Effector memory CD8-positive, alpha-beta T cell (primary cell): ENCODE results near the gene PEX14.
A peak's percentile ranks its signal among the peaks of the same experiment; 100 is the strongest.

Source experiments
- ATAC-seq: fragments of 150-1000 bp; cut with Tn5 transposase; replicated peaks from 2 replicates; pipeline ENCODE4 v1.10.0; 2021; ENCODE audit warnings: mild to moderate bottlenecking, moderate library complexity
- DNase-seq, 3 experiments: peaks; one replicate each; pipeline ENCODE4 v3.0.0; 2021
- H3K27ac Mint-ChIP-seq, 2 donors: one replicate each; pipeline ENCODE4 v1.8.0; 2022; ENCODE audit warnings: mild to moderate bottlenecking in 2 of 2, mixed read lengths in 2 of 2, moderate library complexity in 2 of 2
- H3K27me3 Mint-ChIP-seq, 2 donors: one replicate each; pipeline ENCODE4 v1.8.0; 2022; ENCODE audit warnings: mixed read lengths in 2 of 2
- H3K36me3 Mint-ChIP-seq: one replicate; pipeline ENCODE4 v1.8.0; 2022; ENCODE audit warnings: mild to moderate bottlenecking, moderate library complexity, mixed read lengths; ENCODE audit not compliant: insufficient read depth
- H3K4me1 Mint-ChIP-seq, 2 donors: one replicate each; pipeline ENCODE4 v1.8.0; 2022; ENCODE audit warnings: low read depth in 2 of 2, mixed read lengths in 2 of 2
- H3K4me3 Mint-ChIP-seq, 2 donors: one replicate each; pipeline ENCODE4 v1.8.0; 2022; ENCODE audit warnings: mild to moderate bottlenecking in 2 of 2, mixed read lengths in 2 of 2, moderate library complexity in 2 of 2
- H3K9me3 Mint-ChIP-seq, 2 donors: one replicate each; pipeline ENCODE4 v1.8.0; 2022; ENCODE audit warnings: mixed read lengths in 2 of 2

PEX14 gene

GRCh38 chr1:10538646-10539355 is 64.1 kb downstream of the PEX14 start:
- H3K27me3 Mint-ChIP-seq: no peaks in the 10 kb centered on the region
- peaks cover 45% of the 10 kb centered on the region for H3K36me3 Mint-ChIP-seq
- peak overlapping the region; percentile 3 to 60 for H3K27ac Mint-ChIP-seq
- ATAC-seq (no peak), DNase-seq (no peak)
- H3K4me3 Mint-ChIP-seq: peak overlapping the region in 1 of 2 donors; percentile 15
- H3K9me3 Mint-ChIP-seq: no peaks in the 10 kb centered on the region
- H3K4me1 Mint-ChIP-seq: peaks cover 18 to 27% of the 10 kb centered on the region in 2 donors

- Mint-ChIP-seq H3K9me3 (no peaks in the 10 kb centered on the region), H3K27me3 (no peaks in the 10 kb centered on the region), H3K36me3 (peaks cover 45% of the 10 kb centered on the region), H3K4me3 (peak overlapping the region in 1 of 2 donors; percentile 15), H3K4me1 (peaks cover 23 to 30% of the 10 kb centered on the region in 2 donors), H3K27ac (peak overlapping the region; percentile 3 to 60)
- DNase-seq: no peak
- no peak for ATAC-seq
Measured at GRCh38 chr1:10539411-10540043, 64.8 kb downstream of the PEX14 start.

GRCh38 chr1:10540277-10541005 is 65.7 kb downstream of the PEX14 start:
- ATAC-seq: no peak
- no peaks in the 10 kb centered on the region for H3K27me3 Mint-ChIP-seq
- H3K4me3 Mint-ChIP-seq: no peak overlapping the region
- peaks cover 23 to 34% of the 10 kb centered on the region in 2 donors for H3K4me1 Mint-ChIP-seq
- no peak for DNase-seq
- no peaks in the 10 kb centered on the region for H3K9me3 Mint-ChIP-seq
- no peak overlapping the region for H3K27ac Mint-ChIP-seq
- peaks cover 47% of the 10 kb centered on the region for H3K36me3 Mint-ChIP-seq

GRCh38 chr1:10541286-10541685 is 66.5 kb downstream of the PEX14 start:
- DNase-seq (no peak), ATAC-seq (no peak)
- Mint-ChIP-seq H3K9me3 (no peaks in the 10 kb centered on the region), H3K36me3 (peaks cover 40% of the 10 kb centered on the region), H3K27me3 (no peaks in the 10 kb centered on the region), H3K4me3 (no peak overlapping the region), H3K4me1 (peaks cover 19 to 34% of the 10 kb centered on the region in 2 donors), H3K27ac (no peak overlapping the region)

- H3K27ac Mint-ChIP-seq: peak overlapping the region; percentile 35 to 41
- no peak for DNase-seq
- no peaks in the 10 kb centered on the region for H3K9me3 Mint-ChIP-seq
- H3K27me3 Mint-ChIP-seq: no peaks in the 10 kb centered on the region
- ATAC-seq: peak; percentile 78
- no peak overlapping the region for H3K4me3 Mint-ChIP-seq
- H3K4me1 Mint-ChIP-seq: peaks cover 19 to 30% of the 10 kb centered on the region in 2 donors
- peaks cover 42% of the 10 kb centered on the region for H3K36me3 Mint-ChIP-seq
Measured at GRCh38 chr1:10544239-10544638, 69.5 kb downstream of the PEX14 start.

GRCh38 chr1:10546896-10547295 is 72.1 kb downstream of the PEX14 start:
- Mint-ChIP-seq H3K36me3 (peaks cover 30% of the 10 kb centered on the region), H3K9me3 (no peaks in the 10 kb centered on the region)
- no peak for ATAC-seq

GRCh38 chr1:10549904-10550664 is 75.3 kb downstream of the PEX14 start:
- Mint-ChIP-seq H3K27me3 (no peaks in the 10 kb centered on the region), H3K9me3 (no peaks in the 10 kb centered on the region), H3K4me1 (peaks cover 9 to 13% of the 10 kb centered on the region in 2 donors), H3K4me3 (no peak overlapping the region), H3K36me3 (peaks cover 15% of the 10 kb centered on the region), H3K27ac (no peak overlapping the region)
- no peak for DNase-seq
- no peak for ATAC-seq

More at GRCh38 chr1:10546896-10547295, 72.1 kb downstream of the PEX14 start:
- Mint-ChIP-seq H3K27me3 (no peaks in the 10 kb centered on the region), H3K4me3 (no peak overlapping the region), H3K4me1 (peaks cover 19 to 25% of the 10 kb centered on the region in 2 donors), H3K27ac (no peak overlapping the region)
- no peak for DNase-seq

- peaks cover 10% of the 10 kb centered on the region for H3K36me3 Mint-ChIP-seq
- H3K4me1 Mint-ChIP-seq: peaks cover 10 to 17% of the 10 kb centered on the region in 2 donors
- H3K27ac Mint-ChIP-seq: peak overlapping the region; percentile 0 to 72
- no peak for ATAC-seq
- no peak for DNase-seq
- H3K9me3 Mint-ChIP-seq: no peaks in the 10 kb centered on the region
- H3K4me3 Mint-ChIP-seq: no peak overlapping the region
- H3K27me3 Mint-ChIP-seq: no peaks in the 10 kb centered on the region
Measured at GRCh38 chr1:10553118-10553517, 78.4 kb downstream of the PEX14 start.

GRCh38 chr1:10555635-10556429 is 81.1 kb downstream of the PEX14 start:
- Mint-ChIP-seq H3K27ac (peak overlapping the region in 1 of 2 donors; percentile 59), H3K36me3 (peaks cover 5% of the 10 kb centered on the region), H3K4me1 (peaks cover 10 to 15% of the 10 kb centered on the region in 2 donors), H3K27me3 (no peaks in the 10 kb centered on the region), H3K9me3 (no peaks in the 10 kb centered on the region), H3K4me3 (no peak overlapping the region)
- DNase-seq (no peak), ATAC-seq (no peak)

- Mint-ChIP-seq H3K4me1 (peaks cover 14 to 20% of the 10 kb centered on the region in 2 donors), H3K36me3 (peaks cover 5% of the 10 kb centered on the region), H3K27ac (peak overlapping the region; percentile 13 to 59), H3K27me3 (no peaks in the 10 kb centered on the region), H3K9me3 (no peaks in the 10 kb centered on the region), H3K4me3 (no peak overlapping the region)
- no peak for DNase-seq
- ATAC-seq: no peak
Measured at GRCh38 chr1:10556430-10557005, 81.8 kb downstream of the PEX14 start.

- peaks cover 12 to 20% of the 10 kb centered on the region in 2 donors for H3K4me1 Mint-ChIP-seq
- peaks cover 5% of the 10 kb centered on the region for H3K36me3 Mint-ChIP-seq
- no peak overlapping the region for H3K4me3 Mint-ChIP-seq
- no peak for ATAC-seq
- no peaks in the 10 kb centered on the region for H3K9me3 Mint-ChIP-seq
- peak overlapping the region in 1 of 2 donors; percentile 59 for H3K27ac Mint-ChIP-seq
- no peaks in the 10 kb centered on the region for H3K27me3 Mint-ChIP-seq
- DNase-seq: no peak
Measured at GRCh38 chr1:10557714-10558113, 83.0 kb downstream of the PEX14 start.

- ATAC-seq: no peak
- Mint-ChIP-seq H3K9me3 (peaks cover 4 to 7% of the 10 kb centered on the region in 2 donors), H3K36me3 (peaks cover 5% of the 10 kb centered on the region), H3K4me1 (peaks cover 7 to 15% of the 10 kb centered on the region in 2 donors), H3K27ac (no peak overlapping the region), H3K27me3 (no peaks in the 10 kb centered on the region), H3K4me3 (no peak overlapping the region)
- DNase-seq: no peak
Measured at GRCh38 chr1:10559386-10559785, 84.6 kb downstream of the PEX14 start.
